ENCODE results near the gene ZBP1. TPM values are rescaled to one million over a fixed set of nuclear protein-coding genes. Genes with fewer than 3 reads are reported as not detected.

The ZBP1 gene
- polyA plus RNA-seq, 10 donors = 0.08 to 0.82 (median 0.25) TPM; not detected in 6

DNA sequence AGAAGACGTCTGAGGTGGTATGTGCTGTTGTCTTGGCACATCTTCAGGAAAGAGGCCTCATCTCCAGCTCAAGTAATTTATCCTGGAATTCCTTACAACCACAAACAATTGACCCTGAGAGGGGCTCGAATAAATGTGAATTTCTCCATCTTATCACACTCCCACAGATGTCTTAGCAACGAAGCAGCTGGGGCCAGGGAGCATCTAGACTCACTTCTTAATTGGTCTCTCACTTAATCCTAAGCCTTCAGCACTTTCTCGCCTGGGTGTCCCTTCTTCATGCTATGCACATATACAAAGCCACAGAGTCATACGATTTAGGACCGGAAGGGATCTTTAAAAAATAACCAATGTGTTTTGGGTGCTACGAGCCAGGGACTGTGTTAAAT, 32.2 kb downstream of the ZBP1 start:
- DNase-seq = no peak

- no peak for DNase-seq
These were observed 32.8 kb downstream of the ZBP1 start for GRCh38 chr20:57587278-57587988.

- no peak for DNase-seq
These were observed 33.3 kb downstream of the ZBP1 start for GRCh38 chr20:57586943-57587277.

DNA sequence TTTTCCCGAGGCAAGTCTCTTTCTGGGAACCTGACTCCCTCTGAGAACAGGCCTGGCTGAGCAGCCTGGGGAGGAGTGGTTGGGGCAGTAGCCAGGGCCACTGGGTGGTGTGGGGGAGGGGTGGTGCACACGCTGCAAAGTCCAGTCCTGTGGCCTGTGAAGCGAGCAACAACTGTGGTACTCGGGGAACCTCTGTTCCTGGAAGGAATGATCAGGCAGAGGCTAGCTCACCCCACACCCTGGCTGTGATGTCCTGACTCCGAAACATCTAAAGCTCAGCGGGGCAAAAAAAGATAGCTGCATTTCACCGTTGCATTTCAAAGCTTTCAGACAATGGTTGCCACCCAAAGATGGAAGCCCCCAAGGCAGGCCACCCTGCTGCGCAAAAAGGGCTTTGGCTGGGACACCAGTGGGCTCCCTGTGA, 33.8 kb downstream of the ZBP1 start:
- DNase-seq = no peak

DNA sequence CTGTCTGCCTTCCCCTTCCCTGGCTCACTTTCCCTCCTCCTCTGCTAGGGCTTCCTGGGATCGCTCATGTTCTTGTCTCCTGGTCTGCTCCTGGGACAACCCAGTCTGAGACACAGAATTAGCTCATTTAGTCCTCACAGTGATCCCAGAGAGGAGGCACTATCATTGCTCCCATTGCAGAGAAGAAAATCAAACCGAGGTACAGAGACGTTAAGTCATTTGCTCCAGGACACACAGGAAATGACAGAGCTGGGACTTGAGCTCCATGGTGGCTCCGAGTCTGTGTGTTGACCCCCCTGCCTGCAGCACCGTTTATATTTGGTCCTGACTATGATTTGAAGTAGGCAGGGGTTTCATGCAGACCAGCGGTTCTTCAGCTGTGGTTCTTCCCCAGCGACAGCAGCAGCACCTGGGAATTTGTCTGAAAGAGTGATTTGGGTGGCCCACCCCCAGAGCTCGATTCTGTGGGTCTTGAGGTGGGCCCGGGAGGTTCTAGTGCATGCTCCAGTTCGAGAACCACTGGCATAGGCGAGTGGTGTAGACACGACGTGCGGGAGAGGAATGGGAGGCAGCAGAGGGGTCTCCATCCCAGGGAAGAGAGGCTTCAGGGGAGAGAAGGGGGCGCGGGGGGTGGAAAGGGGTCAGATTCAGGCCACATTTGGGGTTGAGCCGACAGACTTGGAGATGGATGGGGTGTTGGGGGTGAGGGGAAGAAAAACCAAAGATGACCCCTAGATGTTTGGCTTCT, 34.6 kb downstream of the ZBP1 start:
- DNase-seq = no peak

DNA sequence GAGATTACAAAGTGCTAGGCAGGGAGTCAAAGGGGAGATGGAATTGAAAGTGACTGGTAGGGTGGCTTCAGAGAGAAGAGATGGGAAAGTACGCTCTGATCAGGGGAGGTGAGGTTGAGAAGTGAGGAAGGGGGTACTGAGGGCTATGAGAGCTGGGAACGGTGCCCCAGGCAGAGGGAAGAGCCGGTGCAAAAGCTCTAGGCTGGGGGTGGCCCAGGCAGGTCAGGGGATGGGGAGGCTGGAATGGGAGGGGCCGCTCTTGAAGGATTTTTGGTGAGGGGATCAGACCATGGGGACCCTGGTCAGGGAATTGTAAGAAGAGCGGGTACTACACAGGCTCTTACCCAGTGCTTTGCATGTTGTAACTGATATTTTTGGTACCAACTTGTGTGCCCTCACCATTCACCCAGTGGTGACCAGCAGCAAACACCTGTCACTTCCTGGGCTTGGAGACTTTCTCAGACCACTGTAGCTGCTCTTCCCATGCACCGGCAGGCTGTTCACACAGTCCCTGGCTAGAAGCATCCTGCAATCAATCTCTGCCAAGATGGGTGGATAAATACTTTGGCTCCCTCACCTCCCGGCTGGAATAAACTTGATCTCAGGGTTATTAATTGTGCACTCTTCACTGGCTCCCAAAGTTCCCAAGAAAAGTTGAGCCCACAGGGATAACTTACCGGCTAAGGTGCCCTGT, 35.3 kb downstream of the ZBP1 start:
- DNase-seq = no peak

DNA sequence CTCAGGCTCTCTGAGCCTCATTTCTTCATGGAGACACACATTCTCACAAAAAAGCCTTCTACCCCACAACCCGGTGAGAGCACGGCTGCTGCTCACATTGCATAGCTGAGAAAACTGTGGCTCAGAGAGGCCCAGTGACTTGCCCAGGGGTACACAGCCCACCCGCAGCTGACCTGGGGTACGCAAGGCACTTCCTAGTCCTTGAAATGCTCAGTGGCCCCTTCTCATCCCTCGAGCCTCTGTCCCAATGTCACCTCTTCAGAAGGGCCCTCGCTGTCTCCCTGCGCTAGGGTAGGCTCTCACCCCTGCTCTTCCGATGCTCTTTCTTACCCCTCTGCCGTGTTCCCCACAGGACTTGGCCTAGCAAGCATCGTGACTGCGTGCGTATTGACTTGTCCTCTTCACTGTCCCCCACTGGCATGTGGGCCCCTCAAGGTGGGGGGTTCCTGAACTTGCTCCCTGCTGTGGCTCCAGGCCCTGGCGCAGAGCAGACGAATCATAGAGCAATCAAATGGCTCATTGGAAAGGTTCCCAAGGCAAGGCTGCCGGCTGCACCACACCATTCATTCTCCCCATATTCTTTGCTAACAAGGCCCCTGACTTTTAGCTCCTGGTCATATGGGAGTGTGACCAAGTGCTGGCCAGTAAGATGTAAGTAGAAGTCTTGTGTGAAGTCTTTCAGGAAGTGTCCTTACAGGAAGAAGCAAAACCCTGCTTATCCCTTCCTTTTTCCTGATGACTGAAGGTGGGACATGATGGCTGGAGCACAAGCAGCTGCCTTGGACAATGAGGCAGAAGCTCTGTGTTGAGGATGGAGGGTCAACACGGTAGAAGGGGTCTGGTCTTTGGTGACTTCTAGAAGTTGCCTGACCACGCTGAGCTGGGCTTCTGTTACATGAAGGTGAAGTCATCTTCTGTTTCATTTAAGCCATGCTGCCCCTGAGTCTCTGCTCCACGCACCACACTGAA, 36.7 kb downstream of the ZBP1 start:
- no peak for DNase-seq

DNA sequence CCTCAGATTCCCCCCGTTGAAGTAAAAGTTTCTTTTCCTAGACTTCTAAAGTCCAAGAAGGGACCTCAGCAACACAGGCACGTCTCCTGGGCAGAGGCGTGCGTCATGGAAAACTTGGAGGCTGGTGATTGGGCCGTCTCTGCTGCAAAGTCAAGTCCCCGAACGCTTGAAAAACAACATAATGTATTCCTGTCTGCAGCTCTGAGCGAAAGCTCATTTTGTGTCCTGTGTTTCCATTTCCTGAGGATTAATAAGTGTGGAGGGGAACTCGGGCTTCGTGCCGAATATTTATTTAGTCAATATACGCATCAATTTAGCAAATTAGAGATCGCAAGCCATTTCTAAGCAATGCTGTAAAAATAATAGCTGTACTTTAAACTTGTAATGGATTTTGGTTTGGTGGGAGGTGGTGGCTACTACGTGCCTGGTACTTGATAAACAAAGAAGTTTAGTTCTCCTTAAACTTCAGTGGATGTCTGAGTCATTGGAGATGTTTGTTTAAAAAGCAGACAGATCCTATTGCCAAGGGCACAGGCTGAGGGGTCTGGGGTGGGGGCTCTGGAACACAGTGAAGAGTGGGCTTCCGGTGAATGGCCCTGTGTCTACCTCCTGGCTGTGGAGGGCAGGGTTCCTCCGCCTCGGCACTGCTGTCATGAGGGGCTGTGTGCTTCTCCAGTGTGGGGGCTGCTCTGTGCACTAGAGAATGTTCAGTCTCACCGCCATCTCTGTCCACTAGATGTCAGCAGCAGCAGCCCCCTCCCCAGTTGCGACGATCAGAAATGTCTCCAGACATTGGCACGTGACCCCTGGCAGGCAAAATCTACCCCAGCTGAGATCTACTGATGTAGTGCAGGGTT, 37.6 kb downstream of the ZBP1 start:
- DNase-seq = peak in 2 of 3 donors; percentile 78 to 88

DNA sequence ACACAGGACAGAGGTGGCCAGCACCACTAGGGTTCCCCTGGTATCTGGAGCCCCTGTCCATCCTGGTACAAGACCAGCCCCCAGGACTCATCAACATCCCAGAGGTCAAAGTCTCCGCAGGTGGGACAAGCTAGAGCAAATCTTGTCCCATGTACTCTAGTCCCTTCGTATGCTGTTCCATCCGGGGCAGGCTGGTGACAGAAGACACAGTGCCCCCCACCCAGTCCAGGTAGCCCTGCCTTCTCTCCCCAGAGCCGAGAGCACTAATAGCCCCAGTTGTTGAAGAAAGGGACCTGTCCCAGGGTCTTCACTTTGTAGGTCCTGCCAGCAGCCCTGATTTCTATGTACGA, 38.2 kb downstream of the ZBP1 start:
- no peak for DNase-seq

GRCh38 chr20:57581202-57582028, 38.8 kb downstream of the ZBP1 start:
- DNase-seq = no peak

- DNase-seq = no peak
These were observed 39.6 kb downstream of the ZBP1 start for GRCh38 chr20:57580478-57581201.

GRCh38 chr20:57579898-57580447, 40.3 kb downstream of the ZBP1 start:
- DNase-seq = no peak

GRCh38 chr20:57579331-57579897, 40.8 kb downstream of the ZBP1 start:
- no peak for DNase-seq

- no peak for DNase-seq
These were observed 41.6 kb downstream of the ZBP1 start for GRCh38 chr20:57578476-57579165.

GRCh38 chr20:57577679-57578475, 42.3 kb downstream of the ZBP1 start:
- no peak for DNase-seq

DNA sequence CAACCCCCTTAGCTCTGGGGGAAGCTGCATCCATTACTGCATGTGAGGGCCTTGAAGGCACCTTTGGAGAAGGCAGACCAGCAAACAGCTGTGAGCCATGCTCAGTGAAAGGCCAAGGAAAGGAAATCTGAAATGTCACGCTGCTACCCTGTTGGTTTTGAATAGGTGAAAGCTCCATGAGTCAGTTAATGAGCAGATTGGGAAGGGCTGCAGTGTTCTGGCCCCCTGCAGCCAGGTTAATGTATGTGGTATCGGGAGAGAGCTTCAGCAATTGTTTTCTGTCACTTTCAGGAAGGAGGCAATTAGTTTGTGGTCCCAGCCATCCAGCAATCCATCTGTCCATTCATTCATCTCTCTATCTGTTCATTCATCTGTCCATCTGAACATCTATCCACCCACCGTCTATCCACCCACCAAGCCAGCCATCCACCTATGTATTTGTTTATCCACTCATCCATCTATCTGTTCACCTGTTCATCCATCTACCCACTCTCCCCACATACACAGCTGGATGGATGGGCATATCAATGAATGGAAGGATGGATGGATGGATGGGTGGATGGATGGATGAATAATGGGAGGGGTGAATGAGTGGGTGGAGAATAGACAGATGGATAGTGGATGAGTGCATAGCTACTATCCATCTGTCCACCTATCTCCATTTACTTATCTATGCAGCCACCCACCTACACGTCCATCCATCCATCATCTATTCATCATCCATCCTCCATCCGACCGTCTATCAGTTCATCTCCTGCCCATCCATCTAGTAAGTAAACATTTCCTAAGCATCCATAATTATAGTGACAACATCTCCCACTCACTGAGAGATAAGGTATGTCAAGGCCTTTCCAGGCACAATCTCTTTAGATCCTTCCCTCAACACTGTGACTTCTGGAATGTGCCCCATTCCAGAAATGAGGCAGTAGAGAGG, 43.3 kb downstream of the ZBP1 start:
- no peak for DNase-seq
